HG02884 (cell line): Measurements from ENCODE around the gene ZNF468.
"Not testable (repeated sequence)": the region's sequence is repeated elsewhere in the genome, so short reads cannot be mapped to it uniquely, and the experiment has no call there.

Experiments
- ATAC-seq: cut with Tn5 transposase; IDR thresholded peaks from one replicate; pipeline ENCODE4 v1.9.1; 2021; ENCODE audit warnings: mild to moderate bottlenecking, moderate library complexity; ENCODE audit not compliant: unreplicated experiment

ZNF468 gene

DNA sequence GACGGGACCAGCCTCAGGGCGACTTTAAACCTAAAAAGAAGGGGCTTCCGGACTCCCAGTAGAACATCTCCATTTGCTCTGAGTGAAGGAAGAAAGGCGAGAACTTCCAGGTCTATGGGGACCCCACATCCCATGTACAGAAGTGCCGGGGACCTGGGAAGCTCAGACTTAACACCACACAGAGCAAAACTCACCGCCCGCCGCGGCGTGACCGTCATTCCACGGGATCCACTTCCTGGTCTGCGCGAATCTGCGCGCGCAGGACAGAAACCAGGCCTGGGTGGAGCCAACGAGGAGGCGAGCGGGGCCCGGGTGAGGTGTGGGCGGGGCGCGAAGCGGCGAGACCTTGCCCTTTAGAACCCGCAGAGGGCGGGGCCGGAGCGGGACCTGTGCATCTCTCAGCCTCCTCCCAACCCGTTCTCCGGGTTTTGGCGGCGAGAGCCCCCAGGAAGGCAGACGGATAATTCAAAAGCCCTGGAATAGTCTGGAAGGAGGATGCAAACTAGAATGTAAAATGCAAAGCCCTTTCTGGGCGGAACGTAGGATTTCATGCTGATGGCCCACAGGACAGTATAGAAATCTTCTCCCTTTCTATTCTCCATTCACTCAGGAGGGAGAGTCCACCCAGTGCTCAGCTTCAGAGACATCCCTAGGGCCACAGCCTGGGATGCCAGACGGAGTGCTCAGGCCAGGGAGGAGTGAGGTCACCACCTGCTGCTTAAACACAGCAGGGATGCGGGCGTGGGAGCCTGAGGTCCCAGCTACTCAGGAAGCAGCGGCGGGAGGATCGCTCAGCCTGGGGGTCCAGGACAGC is at the start of gene ZNF468:
ZNF468 (minus strand) TSS at position 242 of the 814 bp plus-strand sequence. CDS start 3,347 bp downstream, outside the sequence.
- peak; percentile 95 for ATAC-seq

DNA sequence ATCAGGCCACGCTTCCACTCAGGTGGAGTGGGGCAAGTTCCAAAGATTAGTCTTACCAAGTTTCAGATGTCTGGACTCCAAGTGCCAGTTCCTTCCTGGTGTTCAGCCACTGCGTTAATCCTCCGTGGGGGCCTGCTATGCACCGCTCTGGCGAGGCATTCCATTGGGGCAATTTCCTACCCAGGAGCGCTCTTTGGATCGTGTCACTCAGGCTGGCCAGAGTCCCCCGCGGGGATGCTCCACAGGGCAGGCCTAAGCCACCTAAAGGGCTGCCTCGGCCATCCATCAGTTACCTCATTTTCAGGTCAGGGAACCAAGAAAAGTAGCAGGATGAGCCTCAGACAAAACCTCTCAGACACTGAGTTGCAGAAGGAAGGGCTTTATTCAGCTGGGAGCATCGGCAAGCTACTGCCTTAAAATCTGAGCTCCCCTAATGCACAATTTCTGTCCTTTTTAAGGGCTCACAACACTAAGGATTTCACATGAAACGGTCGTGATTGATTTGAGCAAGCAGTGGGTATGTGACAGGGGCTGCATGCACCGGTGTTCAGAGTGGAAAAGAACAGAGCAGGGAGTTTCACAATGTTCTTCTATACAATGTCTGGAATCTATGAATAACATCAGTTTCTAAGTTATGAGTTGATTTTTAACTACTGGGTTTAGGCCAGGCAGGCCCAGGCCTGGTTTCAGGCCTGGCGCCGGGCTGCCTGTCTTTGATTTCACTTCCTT is 46.8 kb upstream of the ZNF468 start:
- ATAC-seq = not testable (repeated sequence)

DNA sequence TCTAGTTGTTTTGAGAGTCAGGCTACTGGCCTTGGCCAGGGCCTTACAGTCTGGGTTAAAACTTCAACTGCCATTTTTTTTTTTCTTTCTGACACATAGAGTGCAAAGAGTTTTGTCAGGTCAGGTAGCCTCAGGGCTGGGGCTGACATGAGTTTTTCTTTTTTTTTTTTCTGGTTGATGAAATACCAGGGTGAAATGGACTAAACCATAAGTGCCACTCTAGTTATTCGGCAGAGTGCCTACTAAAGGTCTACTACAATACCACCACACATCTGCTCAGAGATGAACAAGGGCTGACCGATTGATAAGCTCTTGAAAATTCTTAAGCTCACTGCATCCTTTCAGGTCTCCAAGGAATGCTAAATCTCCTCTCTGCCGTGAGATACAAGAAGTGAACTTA is 44.4 kb upstream of the ZNF468 start:
- ATAC-seq = no peak

DNA sequence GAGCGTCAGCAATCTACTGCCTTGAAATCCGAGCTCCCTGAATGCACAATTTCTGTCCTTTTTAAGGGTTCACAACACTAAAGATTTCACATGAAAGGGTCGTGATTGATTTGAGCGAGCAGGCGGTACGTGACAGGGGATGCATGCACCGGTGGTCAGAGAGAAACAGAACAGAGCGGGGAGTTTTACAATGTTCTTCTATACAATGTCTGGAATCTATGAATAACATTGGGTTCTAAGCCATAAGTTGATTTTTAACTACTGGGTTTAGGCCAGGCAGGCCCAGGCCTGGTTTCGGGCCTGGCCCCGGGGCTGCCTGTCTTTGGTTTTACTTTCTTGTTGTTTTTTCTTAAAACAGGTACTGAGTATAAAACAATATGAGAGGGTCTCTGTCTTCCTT is 41.2 kb upstream of the ZNF468 start:
- not testable (repeated sequence) for ATAC-seq

DNA sequence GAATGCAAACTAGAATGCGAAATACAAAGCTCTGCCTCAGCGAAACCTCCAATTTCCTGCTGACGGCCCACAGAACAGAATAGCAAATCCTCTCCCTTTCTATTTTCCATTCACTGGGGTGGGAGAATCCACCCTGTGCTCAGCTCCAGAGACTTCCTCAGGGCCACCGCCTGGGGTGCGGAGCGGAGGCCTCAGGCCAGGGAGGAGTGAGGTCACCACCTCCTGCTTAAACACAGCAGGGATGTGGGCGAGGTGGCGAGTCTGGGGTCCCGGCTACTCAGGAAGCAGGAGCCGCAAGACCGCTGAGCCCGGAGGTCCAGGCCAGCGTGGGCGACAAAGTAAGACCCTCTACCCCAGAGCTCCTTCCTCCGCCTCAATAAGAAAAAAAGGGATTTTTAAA is 40.7 kb upstream of the ZNF468 start:
- ATAC-seq = no peak

DNA sequence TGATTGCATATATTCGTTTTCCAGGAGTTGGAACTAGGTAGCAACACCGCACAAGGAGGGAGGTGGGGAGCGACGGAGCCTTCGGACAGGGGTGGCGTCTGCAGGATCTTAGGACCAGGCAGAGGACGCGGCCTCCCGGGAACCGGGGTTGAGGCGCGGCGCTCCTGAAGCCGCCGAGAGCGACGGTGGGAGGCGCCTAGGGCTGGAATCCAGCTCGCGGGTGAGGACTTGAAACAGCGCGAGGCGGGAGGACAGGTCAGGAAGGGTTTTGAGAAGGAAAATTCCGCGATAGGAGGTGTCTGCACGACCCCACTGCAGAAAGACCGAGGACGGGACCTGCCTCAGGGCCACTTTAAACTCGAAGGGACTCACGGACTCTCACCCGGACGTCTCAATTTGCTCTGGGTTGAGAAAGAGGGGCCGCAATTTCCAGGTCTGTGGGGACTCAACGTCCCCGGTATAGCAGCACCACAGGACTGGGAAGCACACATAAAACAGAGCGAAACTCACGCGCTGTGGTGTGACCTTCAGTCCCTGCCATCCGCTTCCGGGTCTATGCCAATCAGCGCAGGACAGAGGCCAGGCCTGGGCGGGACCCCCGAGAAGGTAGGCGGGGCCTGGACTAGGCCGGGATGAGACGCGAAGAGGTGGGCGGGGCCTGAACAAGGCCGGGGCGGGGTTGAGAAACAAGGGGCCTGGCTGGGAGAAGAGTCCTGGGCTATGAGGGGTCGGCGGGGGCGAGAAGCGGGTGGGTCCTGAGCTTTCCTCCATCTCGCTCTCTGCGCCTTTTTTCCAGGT is 39.9 kb upstream of the ZNF468 start, which contains the start of gene ZNF320:
ZNF320 (minus strand) TSS at position 498 of the 798 bp plus-strand sequence. CDS start 7,380 bp downstream, outside the sequence.
- ATAC-seq = peak; percentile 95

DNA sequence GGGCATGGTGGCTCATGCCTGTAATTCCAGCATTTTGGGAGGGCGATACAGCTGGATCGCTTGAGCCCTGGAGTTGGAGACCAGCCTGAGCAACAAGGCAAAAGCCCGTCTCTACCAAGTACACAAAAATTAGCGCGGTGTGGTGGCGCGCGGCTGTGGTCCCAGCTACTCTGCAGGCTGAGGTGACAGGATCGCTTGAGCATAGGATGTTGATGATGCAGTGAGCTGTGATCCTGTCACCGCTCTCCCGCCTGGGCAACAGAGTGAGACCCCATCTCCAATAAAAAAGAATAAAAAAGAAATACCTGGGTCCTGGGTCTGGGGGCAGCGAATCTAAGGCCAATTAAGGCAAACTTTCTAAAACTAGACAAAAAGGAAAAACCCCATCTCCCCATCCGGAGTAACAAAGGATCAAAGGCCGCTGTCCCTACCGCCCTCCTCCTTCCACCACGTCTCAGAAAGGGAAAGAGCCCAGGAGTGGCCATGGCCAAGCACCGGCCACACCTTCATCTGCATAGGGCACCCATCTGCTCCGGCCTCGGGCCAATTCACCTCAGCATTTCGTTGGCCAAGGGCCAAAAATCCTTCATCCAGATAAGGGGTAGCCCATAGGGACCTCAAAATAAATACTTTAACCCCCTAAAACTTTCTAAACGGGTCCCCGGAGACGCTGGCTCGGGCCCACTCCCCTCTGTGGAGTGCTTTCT is 39.2 kb upstream of the ZNF468 start:
- ATAC-seq = no peak

DNA sequence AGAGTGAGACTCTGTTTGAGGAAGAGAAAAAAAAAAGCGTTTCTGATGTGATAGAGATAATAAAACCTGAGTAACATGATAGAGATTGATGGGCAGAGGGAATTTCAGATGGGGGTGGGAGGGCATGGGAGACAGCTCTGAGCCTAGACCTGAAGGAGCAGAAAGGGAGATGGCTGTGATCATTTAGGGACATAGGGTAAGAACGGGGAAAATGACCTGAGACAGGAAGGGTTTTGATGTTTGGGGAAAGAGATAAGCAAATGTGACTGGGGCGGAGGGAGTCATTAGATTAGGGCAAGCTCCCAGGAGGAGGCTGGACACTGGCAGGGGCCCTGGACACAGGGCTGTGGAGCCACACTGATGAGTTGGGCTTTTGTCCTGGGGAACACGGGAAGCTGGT is 33.9 kb upstream of the ZNF468 start:
- ATAC-seq = no peak

DNA sequence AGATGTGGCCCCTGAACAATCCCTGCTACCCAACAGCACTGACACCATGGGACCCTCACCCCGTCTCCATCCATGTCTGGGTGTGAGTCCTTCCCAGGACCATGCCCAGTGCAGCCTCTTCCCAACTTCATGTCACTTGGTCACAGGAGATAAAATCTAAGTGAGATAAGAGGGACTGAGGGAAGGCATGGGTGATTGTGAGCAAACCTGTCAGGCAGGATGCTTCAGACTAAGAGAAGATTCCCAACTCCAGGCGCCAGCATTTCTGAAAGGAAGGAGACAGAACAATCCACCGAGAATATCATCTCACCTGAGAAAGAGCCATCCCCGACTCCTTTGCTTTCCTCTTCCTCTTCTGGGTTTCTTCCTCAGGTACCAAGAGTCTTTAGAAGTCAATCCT is 32.5 kb upstream of the ZNF468 start:
- no peak for ATAC-seq

DNA sequence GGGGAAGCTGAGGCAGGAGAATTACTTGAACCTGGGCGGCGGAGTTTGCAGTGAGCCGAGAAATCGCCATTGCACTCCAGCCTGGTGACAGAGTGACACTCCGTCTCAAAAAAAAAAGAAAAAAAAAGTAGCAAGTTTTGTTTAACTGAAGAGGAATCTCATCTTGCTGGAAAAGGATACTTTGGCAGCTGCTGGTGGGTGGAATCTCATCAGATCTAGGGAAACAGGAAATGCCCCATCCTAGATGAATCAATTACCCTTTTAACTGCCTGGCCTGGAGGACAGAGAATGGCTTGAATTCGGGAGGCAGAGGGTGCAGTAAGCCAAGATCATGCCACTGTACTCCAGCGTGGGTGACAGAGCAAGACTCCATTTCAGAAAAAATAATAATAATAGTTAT is 31.7 kb upstream of the ZNF468 start:
- no peak for ATAC-seq

DNA sequence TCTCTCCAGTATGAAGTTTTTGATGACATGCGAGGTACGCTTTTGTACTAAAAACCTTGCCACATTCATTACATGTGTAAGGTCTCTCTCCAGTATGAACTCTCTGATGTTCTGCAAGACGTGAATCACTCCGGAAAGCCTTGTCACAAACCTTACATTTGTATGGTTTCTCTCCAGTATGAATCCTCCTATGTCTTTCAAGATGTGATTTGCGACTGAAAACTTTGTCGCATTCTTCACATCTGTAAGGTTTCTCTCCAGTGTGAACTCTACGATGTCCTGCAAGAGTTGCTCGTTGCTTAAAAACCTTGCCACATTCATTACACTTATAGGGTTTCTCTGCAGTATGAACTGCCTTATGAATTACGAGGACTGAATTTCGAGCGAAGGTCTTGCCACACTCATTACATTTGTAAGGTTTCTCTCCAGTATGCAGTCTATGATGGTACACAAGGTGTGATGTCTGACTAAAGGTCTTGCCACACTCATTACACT is 23.5 kb upstream of the ZNF468 start:
- no peak for ATAC-seq

DNA sequence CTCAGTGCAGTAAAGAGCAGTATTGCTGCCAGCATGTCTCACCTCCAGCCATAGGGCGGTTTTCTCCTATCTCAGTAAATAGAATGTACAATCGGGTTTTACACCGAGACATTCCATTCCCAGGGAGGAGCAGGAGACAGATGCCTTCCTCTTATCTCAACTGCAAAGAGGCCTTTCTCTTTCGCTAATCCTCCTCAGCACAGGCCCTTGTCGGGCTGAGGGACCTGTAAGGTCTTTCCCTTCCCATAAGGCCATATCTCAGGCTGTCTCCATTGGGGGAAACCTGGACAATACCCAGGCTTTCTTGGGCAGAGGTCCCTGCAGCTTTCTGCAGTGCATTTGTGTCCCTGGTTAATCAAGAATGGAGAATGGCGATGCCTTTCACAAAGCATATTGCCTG is 15.6 kb upstream of the ZNF468 start:
- not testable (repeated sequence) for ATAC-seq

DNA sequence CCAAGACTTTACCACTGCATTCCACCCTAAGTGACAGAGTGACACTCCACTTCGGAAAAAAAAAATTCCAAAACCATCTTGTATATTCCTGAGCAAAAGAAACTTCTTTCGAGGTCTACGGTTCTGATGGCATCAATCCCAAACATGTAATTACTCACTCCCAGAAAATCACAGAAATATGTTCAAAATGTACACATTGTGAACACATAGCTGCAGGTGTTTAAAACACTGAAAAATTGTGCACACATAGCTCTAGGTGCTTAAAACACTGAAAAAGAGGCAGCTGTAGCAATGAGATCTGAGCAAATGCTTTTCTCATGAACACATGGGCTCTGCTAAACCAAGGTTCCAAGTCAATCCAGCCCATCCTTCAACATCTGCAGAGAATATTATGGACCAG is 14.0 kb upstream of the ZNF468 start:
- no peak for ATAC-seq

DNA sequence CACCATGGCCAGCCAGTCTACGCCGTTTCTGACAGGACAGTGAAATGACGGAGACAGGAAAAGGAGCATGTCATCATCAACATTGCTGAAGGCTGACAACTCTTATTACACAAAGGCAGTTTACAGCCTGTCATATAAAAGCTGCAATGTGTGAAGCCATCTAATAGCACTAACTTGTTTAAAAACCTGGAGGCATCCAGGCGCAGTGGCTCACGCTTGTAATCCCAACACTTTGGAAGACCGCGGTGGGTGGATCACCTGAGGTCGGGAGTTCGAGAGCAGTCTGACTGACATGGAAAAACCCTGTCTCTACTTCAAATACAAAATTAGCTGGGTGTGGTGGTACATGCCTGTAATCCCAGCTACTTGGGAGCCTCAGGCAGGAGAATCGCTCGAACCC is 10.6 kb upstream of the ZNF468 start:
- ATAC-seq = not testable (repeated sequence)

DNA sequence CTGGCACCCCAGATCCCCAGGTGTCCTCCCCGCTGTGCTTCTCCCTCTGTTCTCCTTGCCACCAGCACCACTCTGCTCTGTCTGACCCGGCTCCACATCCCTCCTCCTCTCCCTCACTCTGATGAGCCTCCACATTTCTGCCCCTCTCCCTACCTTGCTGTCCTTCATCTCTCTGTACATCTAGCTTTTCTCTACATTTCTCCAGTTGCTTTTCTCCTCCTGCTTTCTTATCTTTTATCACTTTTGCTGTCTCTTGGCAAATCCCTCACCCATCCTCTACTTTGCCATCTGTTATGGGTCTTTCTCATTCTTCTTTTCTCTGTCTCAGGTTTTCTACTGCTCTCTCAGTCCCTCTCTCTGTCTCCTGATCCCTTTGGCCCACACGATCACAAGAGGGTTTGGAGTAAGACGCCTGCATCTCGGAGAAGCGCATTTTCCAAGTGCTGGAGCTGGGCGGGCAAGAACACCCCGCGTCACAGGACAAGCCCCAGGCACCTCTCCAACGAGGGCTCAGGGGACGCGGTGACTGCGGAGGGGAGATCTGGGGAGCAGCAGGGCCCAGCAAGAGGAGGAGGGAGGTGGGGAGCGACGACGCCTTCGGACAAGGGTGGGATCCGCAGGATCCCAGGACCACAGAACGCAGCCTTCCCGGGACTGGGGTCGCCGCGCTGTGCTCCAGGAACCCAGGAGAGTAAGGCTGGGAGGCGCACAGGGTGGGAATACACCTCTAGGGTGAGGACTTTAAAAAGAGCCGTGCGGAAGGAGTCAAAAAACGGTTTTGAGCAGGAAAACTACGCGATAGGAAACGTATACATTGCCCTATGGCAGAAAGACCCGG is 660 bp downstream of the ZNF468 start:
- not testable (repeated sequence) for ATAC-seq

DNA sequence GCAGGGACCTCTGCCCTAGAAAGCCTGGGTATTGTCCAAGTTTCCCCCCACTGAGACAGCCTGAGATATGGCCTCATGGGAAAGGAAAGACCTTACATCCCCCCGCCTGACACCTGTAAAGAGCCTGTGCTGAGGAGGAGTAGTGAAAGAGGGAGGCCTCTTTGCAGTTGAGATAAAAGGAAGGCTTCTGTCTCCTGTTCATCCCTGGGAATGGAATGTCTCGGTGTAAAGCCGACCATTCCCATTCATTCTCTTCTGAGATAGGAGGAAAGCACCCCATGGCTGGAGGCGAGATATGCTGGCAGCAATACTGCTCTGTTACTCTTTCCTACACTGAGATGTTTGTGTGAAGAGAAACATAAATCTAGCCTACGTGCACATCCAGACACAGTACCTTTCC is 10.1 kb downstream of the ZNF468 start:
- not testable (repeated sequence) for ATAC-seq

DNA sequence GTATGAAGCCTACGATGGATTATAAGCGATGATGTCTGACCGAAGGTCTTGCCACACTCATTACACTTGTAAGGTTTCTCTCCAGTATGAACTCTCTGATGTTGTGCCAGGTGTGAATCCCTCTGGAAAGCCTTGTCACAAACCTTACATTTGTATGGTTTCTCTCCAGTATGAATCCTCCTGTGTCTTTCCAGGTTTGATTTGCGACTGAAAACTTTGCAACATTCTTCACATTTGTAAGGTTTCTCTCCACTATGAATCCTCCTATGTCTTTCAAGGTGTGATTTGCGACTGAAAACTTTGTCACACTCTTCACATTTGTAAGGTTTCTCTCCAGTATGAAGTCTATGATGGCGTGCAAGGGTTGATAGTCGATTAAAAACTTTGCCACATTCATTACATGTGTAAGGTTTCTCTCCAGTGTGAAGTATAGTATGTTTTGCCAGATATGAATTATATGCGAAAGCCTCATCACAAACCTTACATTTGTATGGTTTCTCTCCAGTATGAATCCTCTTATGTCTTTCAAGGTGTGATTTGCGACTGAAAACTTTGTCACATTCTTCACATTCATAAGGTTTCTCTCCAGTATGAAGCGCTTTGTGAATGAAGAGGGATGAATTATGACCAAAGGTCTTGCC is 16.5 kb downstream of the ZNF468 start:
- ATAC-seq = not testable (repeated sequence)

DNA sequence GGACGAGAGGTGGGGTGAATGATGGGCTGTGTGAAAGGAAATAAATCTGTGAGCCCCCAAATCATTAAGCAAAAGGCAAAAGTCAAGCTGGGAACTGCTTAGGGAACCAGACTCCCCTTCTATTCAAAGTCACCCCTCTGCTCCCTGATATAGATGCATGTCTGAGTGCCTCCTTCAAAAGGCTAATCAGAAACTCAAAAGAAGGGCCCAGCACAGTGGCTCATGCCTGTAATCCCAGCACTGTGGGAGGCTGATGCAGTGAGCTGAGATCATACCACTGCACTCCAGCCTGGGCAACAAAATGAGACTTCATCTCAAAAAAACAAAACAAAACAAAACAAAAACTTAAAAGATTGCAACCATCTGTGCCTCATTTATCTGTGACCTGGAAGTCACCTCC is 23.1 kb downstream of the ZNF468 start:
- ATAC-seq = not testable (repeated sequence)

DNA sequence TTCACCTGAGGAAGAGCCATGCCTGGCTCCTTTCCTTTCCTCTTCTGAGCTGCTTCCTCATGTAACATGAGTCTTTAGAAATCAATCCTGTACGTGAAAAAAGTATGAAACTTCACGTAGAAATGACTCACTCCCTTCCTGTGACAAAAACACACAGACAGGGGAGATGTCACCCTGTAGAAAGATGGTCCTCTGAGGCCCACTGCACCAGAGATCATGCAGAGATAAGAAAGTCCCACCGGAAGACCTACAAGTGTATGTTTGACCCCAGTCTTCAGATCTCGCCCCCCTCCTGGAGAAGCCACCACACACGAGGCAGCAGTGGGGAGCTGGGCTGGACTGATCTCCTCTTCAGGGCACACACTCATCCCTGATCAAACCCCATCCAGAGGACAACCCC is 23.9 kb downstream of the ZNF468 start:
- not testable (repeated sequence) for ATAC-seq
